Natural killer cell (primary cell): ENCODE results near the gene NME1. TPM values are rescaled to one million over a fixed set of nuclear protein-coding genes. Genes with fewer than 3 reads are reported as not detected.

ENCODE experiments used
- ATAC-seq, 3 donors: fragments of 150-1000 bp in 2 of 3; fragments of 200-7000 bp in 1 of 3; cut with Tn5 transposase; 1 replicate in 1 of 3; 2 replicates in 2 of 3; pipeline ENCODE4 v1.10.0; 2021; ENCODE audit warnings: mild to moderate bottlenecking in 2 of 3, moderate library complexity in 2 of 3
- DNase-seq, 2 donors: peaks; one replicate each; pipeline versions ENCODE4 v3.0.0 to v3.0.0-alpha.2; 2013 to 2021; ENCODE audit warnings: mixed read lengths in 1 of 2
- H3K27ac ChIP-seq: one replicate; pipeline ENCODE4 v1.5.1; 2013; ENCODE audit warnings: mild to moderate bottlenecking, low read length
- H3K27me3 ChIP-seq: one replicate; pipeline ENCODE4 v1.6.1; 2013; ENCODE audit warnings: low read length; ENCODE audit not compliant: control insufficient read depth, insufficient read depth
- H3K36me3 ChIP-seq: one replicate; pipeline ENCODE4 v1.6.1; 2013; ENCODE audit warnings: low read length; ENCODE audit not compliant: control insufficient read depth, insufficient read depth
- H3K4me1 ChIP-seq: one replicate; pipeline ENCODE4 v1.6.1; 2013; ENCODE audit warnings: low read length; ENCODE audit not compliant: control insufficient read depth, insufficient read depth
- H3K4me3 ChIP-seq: one replicate; pipeline ENCODE4 v1.5.1; 2013; ENCODE audit warnings: low read length
- H3K9me3 ChIP-seq: one replicate; pipeline ENCODE4 v1.6.1; 2013; ENCODE audit warnings: low read length; ENCODE audit not compliant: control insufficient read depth, insufficient read depth
- H3K27ac Mint-ChIP-seq, 2 donors: one replicate each; pipeline ENCODE4 v1.8.0; 2022; ENCODE audit warnings: mild to moderate bottlenecking in 2 of 2, mixed read lengths in 2 of 2, moderate library complexity in 1 of 2
- H3K27me3 Mint-ChIP-seq, 2 donors: one replicate each; pipeline ENCODE4 v1.8.0; 2022; ENCODE audit warnings: low read depth in 2 of 2, mixed read lengths in 2 of 2
- H3K36me3 Mint-ChIP-seq: one replicate; pipeline ENCODE4 v1.8.0; 2022; ENCODE audit warnings: mixed read lengths
- H3K4me1 Mint-ChIP-seq, 2 donors: one replicate each; pipeline ENCODE4 v1.8.0; 2022; ENCODE audit warnings: mixed read lengths in 2 of 2
- H3K4me3 Mint-ChIP-seq: one replicate; pipeline ENCODE4 v1.8.0; 2022; ENCODE audit warnings: mild to moderate bottlenecking, moderate library complexity, mixed read lengths
- H3K9me3 Mint-ChIP-seq, 2 donors: one replicate each; pipeline ENCODE4 v1.8.0; 2022; ENCODE audit warnings: mixed read lengths in 2 of 2
- WGBS: methylation state at CpG from one replicate; pipeline ENCODE4 v1.1.7; 2013; ENCODE audit warnings: missing lambda C conversion rate; ENCODE audit not compliant: insufficient coverage; 5-methylcytosine and 5-hydroxymethylcytosine counted together
- intact Hi-C: fragments of 100-400 bp; cut with micrococcal nuclease; formaldehyde crosslinking; loops from one replicate; pipeline ENCODE4 v1.14.2; 2022
- total RNA-seq, 4 donors: library from RNA; stranded (reverse); fragments of 120-200 nt in 1 of 4; gene quantifications; one replicate each; pipeline versions ENCODE4 v1.2.3 to v1.2.4, GENCODE V29; 2013 to 2022
- TF ChIP-seq, protein P1 (sequence below): fragments of 200-600 bp; IDR thresholded peaks from one replicate; pipeline ENCODE4 v1.8.0; 2022; ENCODE audit warnings: antibody characterized with exemption

Gene NME1
- total RNA-seq, 3 donors from 2014 or later (not counting 1 experiment from before 2014, with no cell fraction given), result 14.7 to 17.8 (median 15.0) TPM

DNA sequence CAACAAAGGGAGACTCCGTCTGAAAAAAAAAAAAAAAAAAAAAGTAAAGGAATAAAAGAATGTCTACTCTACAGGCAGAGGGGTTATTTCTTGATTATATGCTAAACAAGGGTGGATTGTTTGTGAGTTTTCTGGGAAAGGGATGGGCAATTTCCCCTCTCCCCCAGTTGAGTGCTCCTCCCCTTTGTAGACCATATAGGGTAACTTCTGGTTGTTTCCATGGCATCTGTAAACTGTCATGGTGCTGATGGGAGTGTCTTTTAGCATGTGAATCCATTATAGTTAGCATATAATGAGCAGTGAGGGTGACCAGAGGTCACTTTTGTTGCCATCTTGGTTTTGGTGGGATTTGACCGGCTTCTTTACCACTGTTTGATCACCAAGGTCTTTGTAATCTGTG, 4.2 kb upstream of the NME1 start:
- WGBS, result 100% methylated on average over 2 of the region's 2 CpGs

DNA sequence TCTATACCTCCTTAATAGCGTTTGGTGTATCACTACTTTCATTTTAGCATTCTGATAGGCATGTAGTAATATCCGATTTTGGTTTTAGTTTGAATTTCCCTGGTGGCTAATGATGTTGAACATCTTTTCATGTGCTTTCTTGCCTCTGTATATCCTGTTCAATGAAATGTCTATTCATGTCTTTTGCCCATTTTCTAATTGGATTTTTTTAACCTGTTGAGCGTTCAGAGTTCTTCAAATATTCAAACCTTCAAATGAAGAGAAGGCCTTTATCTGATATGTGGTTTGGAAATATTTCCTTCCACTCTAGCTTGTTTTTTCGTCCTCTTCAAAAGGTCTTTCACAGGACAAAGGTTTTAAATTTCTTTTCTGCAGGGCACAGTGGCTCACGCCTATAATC, 2.4 kb upstream of the NME1 start:
- H3K4me3 ChIP-seq, result no peak overlapping the region
- Mint-ChIP-seq H3K9me3 (no peaks in the 10 kb centered on the region), H3K27me3 (no peaks in the 10 kb centered on the region), H3K4me1 (no peaks in the 10 kb centered on the region), H3K36me3 (no peaks in the 10 kb centered on the region), H3K27ac (no peak overlapping the region), H3K4me3 (no peak overlapping the region)
- no peaks in the 10 kb centered on the region for H3K27me3 ChIP-seq
- peaks cover 14% of the 10 kb centered on the region for H3K4me1 ChIP-seq
- H3K36me3 ChIP-seq, result no peaks in the 10 kb centered on the region
- TF ChIP-seq, protein P1, sequence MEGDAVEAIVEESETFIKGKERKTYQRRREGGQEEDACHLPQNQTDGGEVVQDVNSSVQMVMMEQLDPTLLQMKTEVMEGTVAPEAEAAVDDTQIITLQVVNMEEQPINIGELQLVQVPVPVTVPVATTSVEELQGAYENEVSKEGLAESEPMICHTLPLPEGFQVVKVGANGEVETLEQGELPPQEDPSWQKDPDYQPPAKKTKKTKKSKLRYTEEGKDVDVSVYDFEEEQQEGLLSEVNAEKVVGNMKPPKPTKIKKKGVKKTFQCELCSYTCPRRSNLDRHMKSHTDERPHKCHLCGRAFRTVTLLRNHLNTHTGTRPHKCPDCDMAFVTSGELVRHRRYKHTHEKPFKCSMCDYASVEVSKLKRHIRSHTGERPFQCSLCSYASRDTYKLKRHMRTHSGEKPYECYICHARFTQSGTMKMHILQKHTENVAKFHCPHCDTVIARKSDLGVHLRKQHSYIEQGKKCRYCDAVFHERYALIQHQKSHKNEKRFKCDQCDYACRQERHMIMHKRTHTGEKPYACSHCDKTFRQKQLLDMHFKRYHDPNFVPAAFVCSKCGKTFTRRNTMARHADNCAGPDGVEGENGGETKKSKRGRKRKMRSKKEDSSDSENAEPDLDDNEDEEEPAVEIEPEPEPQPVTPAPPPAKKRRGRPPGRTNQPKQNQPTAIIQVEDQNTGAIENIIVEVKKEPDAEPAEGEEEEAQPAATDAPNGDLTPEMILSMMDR, result no peak
- H3K9me3 ChIP-seq, result no peaks in the 10 kb centered on the region
- H3K27ac ChIP-seq, result no peak overlapping the region
- intact Hi-C loops, result loop anchor here (5.0 kb wide), 3 partner anchors 111 to 299 kb away; partner anchors contain the start of genes MBTD1, TOB1 and UTP18
- 72% methylated on average over 2 of the region's 5 CpGs for WGBS
- no peak for DNase-seq
- no peak for ATAC-seq

More for the DNA sequence above, 4.2 kb upstream of the NME1 start:
- Mint-ChIP-seq H3K27ac (no peak overlapping the region), H3K4me3 (no peak overlapping the region), H3K27me3 (peaks cover 0 to 5% of the 10 kb centered on the region in 2 donors), H3K9me3 (no peaks in the 10 kb centered on the region), H3K4me1 (no peaks in the 10 kb centered on the region), H3K36me3 (no peaks in the 10 kb centered on the region)
- Histone ChIP-seq H3K36me3 (no peaks in the 10 kb centered on the region), H3K27me3 (no peaks in the 10 kb centered on the region), H3K4me1 (peaks cover 11% of the 10 kb centered on the region), H3K27ac (no peak overlapping the region), H3K9me3 (no peaks in the 10 kb centered on the region), H3K4me3 (no peak overlapping the region)
- no peak for ATAC-seq
- DNase-seq, result no peak
- TF ChIP-seq, protein P1, result no peak
- intact Hi-C loops, result no loop called here

DNA sequence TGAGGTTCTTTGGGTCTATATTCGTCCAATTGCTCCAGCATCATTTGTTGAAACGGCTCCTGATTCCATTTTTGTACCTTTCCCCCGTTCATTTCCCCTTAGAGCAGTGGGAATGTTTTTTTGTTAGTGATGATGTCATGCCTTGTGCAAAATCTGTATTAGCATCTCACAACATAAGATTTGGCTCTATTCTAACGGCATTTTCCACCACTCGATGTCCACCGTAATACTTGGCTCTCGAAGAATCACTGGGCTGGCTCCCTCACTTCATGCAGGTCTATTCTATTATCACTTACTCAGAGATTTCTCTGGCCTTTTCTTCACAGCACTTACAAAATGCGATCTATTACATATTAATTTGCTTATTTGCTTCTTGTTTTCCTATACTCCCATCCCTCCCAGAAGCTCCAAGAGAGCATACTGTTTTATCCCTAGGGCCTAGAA, 571 bp upstream of the NME1 start:
- Mint-ChIP-seq H3K9me3 (no peaks in the 10 kb centered on the region), H3K27me3 (no peaks in the 10 kb centered on the region), H3K4me3 (no peak overlapping the region), H3K27ac (no peak overlapping the region), H3K4me1 (no peaks in the 10 kb centered on the region), H3K36me3 (no peaks in the 10 kb centered on the region)
- H3K4me1 ChIP-seq, result peaks cover 14% of the 10 kb centered on the region
- TF ChIP-seq, protein P1, result no peak
- intact Hi-C loops, result loop anchor here (1.0 to 5.0 kb wide), 7 partner anchors 31 to 433 kb away; partner anchors contain the start of genes LUC7L3, MBTD1, TOB1 and UTP18
- H3K27me3 ChIP-seq, result no peaks in the 10 kb centered on the region
- no peaks in the 10 kb centered on the region for H3K9me3 ChIP-seq
- 38% methylated on average over 6 of the region's 8 CpGs for WGBS
- peak overlapping the region; percentile 25 for H3K4me3 ChIP-seq
- no peak for DNase-seq
- no peak for ATAC-seq
- H3K36me3 ChIP-seq, result peaks cover 2% of the 10 kb centered on the region
- peak overlapping the region; percentile 86 for H3K27ac ChIP-seq

DNA sequence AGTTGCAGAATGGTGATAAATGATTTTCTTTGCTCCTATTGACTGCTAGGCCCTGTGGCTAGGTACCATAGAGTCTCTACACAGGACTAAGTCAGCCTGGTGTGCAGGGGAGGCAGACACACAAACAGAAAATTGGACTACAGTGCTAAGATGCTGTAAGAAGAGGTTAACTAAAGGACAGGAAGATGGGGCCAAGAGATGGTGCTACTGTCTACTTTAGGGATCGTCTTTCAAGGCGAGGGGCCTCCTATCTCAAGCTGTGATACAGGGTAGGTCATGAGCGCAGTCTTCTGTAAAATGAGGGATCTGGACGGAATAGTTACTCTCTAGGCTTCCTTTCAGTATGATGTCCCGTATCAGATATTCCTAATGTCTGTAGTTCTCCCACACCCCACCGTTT, 817 bp downstream of the NME1 start:
- Histone ChIP-seq H3K36me3 (peaks cover 2% of the 10 kb centered on the region), H3K4me1 (peaks cover 14% of the 10 kb centered on the region), H3K9me3 (no peaks in the 10 kb centered on the region), H3K4me3 (peak overlapping the region; percentile 69), H3K27me3 (no peaks in the 10 kb centered on the region), H3K27ac (no peak overlapping the region)
- Mint-ChIP-seq H3K27me3 (no peaks in the 10 kb centered on the region), H3K4me1 (no peaks in the 10 kb centered on the region), H3K4me3 (no peak overlapping the region), H3K36me3 (no peaks in the 10 kb centered on the region), H3K9me3 (no peaks in the 10 kb centered on the region), H3K27ac (no peak overlapping the region)
- ATAC-seq, result no peak
- TF ChIP-seq, protein P1, result no peak
- DNase-seq, result peak in 1 of 2 donors; percentile 25
- intact Hi-C loops, result loop anchor here (5.0 kb wide), 3 partner anchors 108 to 302 kb away; partner anchors contain the start of genes MBTD1, TOB1 and UTP18
- WGBS, result 12% methylated on average over 3 of the region's 6 CpGs
